BE2C (cell line): ENCODE data around the gene TBC1D8.
A peak's percentile ranks its signal among the peaks of the same experiment; 100 is the strongest.

ENCODE experiments used
- DNase-seq: peaks from one replicate; pipeline ENCODE4 v3.0.0-alpha.2; 2020
- H3K27me3 ChIP-seq: fragments of 250-450 bp; sonication (Bioruptor Pico); 2 replicates; pipeline ENCODE4 v1.5.1; 2020; ENCODE audit warnings: mild to moderate bottlenecking
- H3K36me3 ChIP-seq: fragments of 250-450 bp; sonication (Bioruptor Pico); 2 replicates; pipeline ENCODE4 v1.5.1; 2020; ENCODE audit warnings: mild to moderate bottlenecking
- H3K4me1 ChIP-seq: fragments of 250-450 bp; sonication (Bioruptor Pico); 2 replicates; pipeline ENCODE4 v1.5.1; 2020
- H3K4me3 ChIP-seq: 2 replicates; pipeline ENCODE4 v1.5.1; 2011; ENCODE audit warnings: low read depth, low read length
- H3K9me3 ChIP-seq: fragments of 250-450 bp; sonication (Bioruptor Pico); 2 replicates; pipeline ENCODE4 v1.5.1; 2020
- CTCF ChIP-seq: IDR thresholded peaks from 2 replicates; pipeline ENCODE4 v1.5.1; 2012; ENCODE audit warnings: mild to moderate bottlenecking, low read depth, low read length

The TBC1D8 gene

DNA sequence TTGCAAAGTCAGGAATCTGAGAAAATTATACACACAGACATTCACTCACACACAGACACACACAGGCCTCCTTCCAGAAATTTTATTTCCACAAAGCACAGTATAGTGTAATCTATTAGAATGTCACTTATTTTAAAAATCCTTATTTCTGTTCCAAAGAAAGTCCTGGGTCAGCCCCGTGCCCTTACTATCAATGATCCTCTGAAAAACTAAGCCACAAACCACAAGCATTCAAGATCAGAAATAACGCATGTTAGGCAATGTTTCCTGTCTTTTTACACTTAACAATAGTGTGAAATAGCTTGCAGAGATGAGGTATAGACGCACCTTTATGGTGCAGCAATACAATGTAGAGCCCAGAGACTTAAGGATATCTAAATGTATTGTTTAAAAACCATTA lies 25.8 kb downstream of the TBC1D8 start:
- no peak for DNase-seq
- Histone ChIP-seq H3K36me3 (no peaks in the 10 kb centered on the region), H3K27me3 (no peaks in the 10 kb centered on the region), H3K4me3 (no peak overlapping the region), H3K9me3 (no peaks in the 10 kb centered on the region), H3K4me1 (peaks cover 3% of the 10 kb centered on the region; the same call in 1 of the 2 replicates)
- no peak for TF ChIP-seq CTCF

- no peaks in the 10 kb centered on the region for H3K27me3 ChIP-seq
- no peak overlapping the region for H3K4me3 ChIP-seq
- TF ChIP-seq CTCF = no peak
- DNase-seq = no peak
- no peaks in the 10 kb centered on the region for H3K9me3 ChIP-seq
- peaks cover 7% of the 10 kb centered on the region; the same call in 1 of the 2 replicates for H3K4me1 ChIP-seq
- no peaks in the 10 kb centered on the region for H3K36me3 ChIP-seq
These were observed 26.4 kb downstream of the TBC1D8 start for GRCh38 chr2:101124643-101125366.

GRCh38 chr2:101123795-101124471 lies 27.2 kb downstream of the TBC1D8 start:
- no peak for TF ChIP-seq CTCF
- Histone ChIP-seq H3K4me1 (peaks cover 7% of the 10 kb centered on the region; the same call in 1 of the 2 replicates), H3K27me3 (no peaks in the 10 kb centered on the region), H3K36me3 (no peaks in the 10 kb centered on the region), H3K9me3 (no peaks in the 10 kb centered on the region), H3K4me3 (no peak overlapping the region)
- DNase-seq = no peak

DNA sequence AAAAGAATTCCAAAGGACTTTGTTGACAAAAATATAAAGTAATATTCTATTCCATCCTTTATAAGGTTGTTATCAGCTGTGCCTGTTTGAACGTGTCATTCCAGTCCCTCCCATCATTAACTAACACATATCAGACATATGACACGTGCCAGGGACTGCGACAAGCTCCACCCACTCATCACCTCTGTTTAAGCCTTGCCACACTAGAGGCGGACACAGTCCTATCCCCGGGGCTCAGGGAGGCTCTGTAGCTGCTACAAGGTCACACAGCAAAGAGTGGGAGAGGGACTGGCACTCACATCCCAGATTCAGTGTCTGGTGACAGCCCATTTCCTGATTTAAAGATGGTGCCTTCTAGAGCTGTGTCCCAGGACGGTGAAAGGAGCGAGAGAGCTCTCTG lies 30.0 kb downstream of the TBC1D8 start:
- no peaks in the 10 kb centered on the region for H3K27me3 ChIP-seq
- H3K36me3 ChIP-seq = no peaks in the 10 kb centered on the region
- no peak overlapping the region for H3K4me3 ChIP-seq
- TF ChIP-seq CTCF = no peak
- DNase-seq = no peak
- H3K9me3 ChIP-seq = no peaks in the 10 kb centered on the region
- peaks cover 7% of the 10 kb centered on the region; the same call in 1 of the 2 replicates for H3K4me1 ChIP-seq

GRCh38 chr2:101120124-101120996 lies 30.8 kb downstream of the TBC1D8 start:
- Histone ChIP-seq H3K4me1 (peaks cover 7% of the 10 kb centered on the region; the same call in 1 of the 2 replicates), H3K9me3 (no peaks in the 10 kb centered on the region), H3K36me3 (no peaks in the 10 kb centered on the region), H3K4me3 (no peak overlapping the region), H3K27me3 (no peaks in the 10 kb centered on the region)
- TF ChIP-seq CTCF = no peak
- DNase-seq = peak; percentile 32
